GM12878 (cell line): Measurements from ENCODE around the gene KCNK4. TPM values are rescaled to one million over a fixed set of nuclear protein-coding genes. Genes with fewer than 3 reads are reported as not detected.
A peak's percentile ranks its signal among the peaks of the same experiment; 100 is the strongest.

Experiments
- ATAC-seq: fragments of 200-7000 bp; cut with Tn5 transposase; 3 replicates; pipeline ENCODE4 v1.9.1; 2020; ENCODE audit warnings: mild to moderate bottlenecking, moderate library complexity
- BruUV-seq: library from RNA; stranded (reverse); fragments of 400-500 nt; replicated peaks from 2 replicates; lab custom pipeline; 2021; lab: Mats Ljungman, UMichigan
- CTCF ChIA-PET: fragments of 300-600 bp; sonication (Branson Sonifier 250); formaldehyde crosslinking; extraction: SDS; loops from one replicate; lab custom pipeline; 2021; ENCODE audit warnings: inconsistent platforms; lab: Yijun Ruan, JAX
- POLR2A ChIA-PET: fragments of 350-600 bp; formaldehyde crosslinking; extraction: SDS; loops from one replicate; lab custom pipeline; 2021; ENCODE audit warnings: inconsistent platforms; lab: Charles Lee
- RAD21 ChIA-PET: fragments of 300-600 bp; sonication (Branson Sonifier 250); formaldehyde crosslinking; loops from one replicate; lab custom pipeline; 2023; ENCODE audit warnings: antibody characterized with exemption; ENCODE audit not compliant: unreplicated experiment; lab: Charles Lee
- SMC1A ChIA-PET: fragments of 300-600 bp; sonication (Branson Sonifier 250); formaldehyde crosslinking; loops from one replicate; lab custom pipeline; 2023; ENCODE audit not compliant: unreplicated experiment, uncharacterized antibody; lab: Charles Lee
- DNase-seq: peaks from one replicate; pipeline ENCODE4 v3.0.0-alpha.2; 2011; ENCODE audit warnings: low read depth, low spot score
- FAIRE-seq: peaks from 3 replicates; lab custom pipeline; 2011; peaks lifted over from hg19 to GRCh38; lab: Jason Lieb, UNC
- H2AFZ ChIP-seq: 2 replicates; pipeline ENCODE4 v1.6.0; 2011; ENCODE audit warnings: low read depth, low read length, control low read depth; ENCODE audit not compliant: control insufficient read depth
- H3K27ac ChIP-seq: 2 replicates; pipeline ENCODE4 v1.5.1; 2011; ENCODE audit warnings: control low read depth; ENCODE audit not compliant: control insufficient read depth, insufficient read depth
- H3K27me3 ChIP-seq, 2 experiments: replicated peaks in 1 of 2; 2 replicates each; pipeline versions ENCODE4 v1.6.0 to v1.6.1; 2011; ENCODE audit warnings: low read length in 1 of 2; ENCODE audit not compliant: control insufficient read depth in 2 of 2, insufficient read depth in 2 of 2
- H3K36me3 ChIP-seq, 2 experiments: 2 replicates each; pipeline ENCODE4 v1.5.1; 2011; ENCODE audit warnings: low read length in 1 of 2; ENCODE audit not compliant: control insufficient read depth in 2 of 2, insufficient read depth in 2 of 2
- H3K4me1 ChIP-seq: 2 replicates; pipeline ENCODE4 v1.6.1; 2011; ENCODE audit warnings: mild to moderate bottlenecking, low read length, moderate library complexity, mixed read lengths; ENCODE audit not compliant: control insufficient read depth, insufficient read depth
- H3K4me2 ChIP-seq: 2 replicates; pipeline ENCODE4 v1.6.0; 2011; ENCODE audit warnings: control low read depth; ENCODE audit not compliant: control insufficient read depth, insufficient read depth
- H3K4me3 ChIP-seq: fragments of 200-600 bp; sonication (generic); 2 replicates; pipeline ENCODE4 v1.5.1; 2016
- H3K79me2 ChIP-seq: 2 replicates; pipeline ENCODE4 v1.6.0; 2011; ENCODE audit warnings: low read length; ENCODE audit not compliant: control insufficient read depth, insufficient read depth
- H3K9ac ChIP-seq: 2 replicates; pipeline ENCODE4 v1.8.0; 2011; ENCODE audit warnings: low read length, control low read depth, mixed read lengths; ENCODE audit not compliant: control insufficient read depth, insufficient read depth
- H3K9me3 ChIP-seq: replicated peaks from 3 replicates; pipeline ENCODE4 v1.5.1; 2011; ENCODE audit warnings: mild to moderate bottlenecking, low read length; ENCODE audit not compliant: control insufficient read depth, insufficient read depth
- H4K20me1 ChIP-seq: 2 replicates; pipeline ENCODE4 v1.6.0; 2011; ENCODE audit not compliant: control insufficient read depth, insufficient read depth
- BACH1 ChIP-seq: fragments of 450-650 bp; IDR thresholded peaks from 2 replicates; pipeline ENCODE4 v1.6.1; 2017; ENCODE audit warnings: mild to moderate bottlenecking, borderline replicate concordance
- EED ChIP-seq: sonication (generic); IDR thresholded peaks from 2 replicates; pipeline ENCODE4 v1.6.1; 2016; ENCODE audit warnings: antibody characterized with exemption, low read depth
- JUNB ChIP-seq: IDR thresholded peaks from 2 replicates; pipeline ENCODE4 v1.6.1; 2016; ENCODE audit warnings: antibody characterized with exemption, mild to moderate bottlenecking
- POLR2A ChIP-seq: IDR thresholded peaks from 2 replicates; pipeline ENCODE4 v1.6.1; 2011; ENCODE audit warnings: low read depth, mild to moderate bottlenecking, low read length
- POLR2AphosphoS5 ChIP-seq: IDR thresholded peaks from 2 replicates; pipeline ENCODE4 v1.6.1; 2011; ENCODE audit warnings: mild to moderate bottlenecking, low read length, inconsistent platforms
- WGBS: methylation state at CpG from one replicate; pipeline ENCODE4 v1.1.6; 2016; ENCODE audit warnings: low lambda C conversion rate; ENCODE audit not compliant: insufficient replicate concordance, insufficient coverage; ENCODE audit errors: missing lambda C conversion rate; 5-methylcytosine and 5-hydroxymethylcytosine counted together
- in situ Hi-C: fragments of 300-500 bp; cut with MboI; formaldehyde crosslinking; loops from 9 replicates; pipeline ENCODE4 v1.14.3; 2018; ENCODE audit warnings: mixed read lengths
- intact Hi-C: fragments of 100-400 bp; cut with micrococcal nuclease; formaldehyde crosslinking; loops from one replicate; pipeline ENCODE4 v1.14.2; 2022; ENCODE audit not compliant: unreplicated experiment
- polyA plus RNA-seq, 11 experiments: library from polyadenylated mRNA; depleted of rRNA in 4 of 11; unstranded in 6 of 11; stranded (reverse) in 5 of 11; fragments of >200 nt; fragmentation: Nextera tagmentation in 4 of 11; fragmentation: Illumina TruSeq in 1 of 11; extraction: Ambion mirVana in 4 of 11; extraction: Trizol in 1 of 11; gene quantifications; 1 replicate in 1 of 11; 2 replicates in 10 of 11; pipeline versions ENCODE4 v1.2.1 to v1.2.3, GENCODE V29; 2011 to 2016; ENCODE audit warnings: inconsistent platforms in 2 of 11, missing spikeins in 2 of 11, low read depth in 1 of 11
- total RNA-seq, 4 experiments: library from RNA; depleted of rRNA in 3 of 4; stranded (reverse); fragments of >200 nt in 3 of 4; fragmentation: Illumina TruSeq in 1 of 4; extraction: Trizol in 1 of 4; gene quantifications; 2 replicates each; pipeline versions ENCODE4 v1.2.1 to v1.2.3, GENCODE V29; 2013 to 2021
- TF ChIP-seq, protein P1 (sequence below): fragments of 450-650 bp; IDR thresholded peaks from 2 replicates; pipeline ENCODE4 v1.6.1; 2017; ENCODE audit warnings: low read depth, mild to moderate bottlenecking, moderate library complexity
- TF ChIP-seq, protein P2 (sequence below): IDR thresholded peaks from 2 replicates; pipeline ENCODE4 v1.6.1; 2011; ENCODE audit warnings: borderline replicate concordance, low read depth, mild to moderate bottlenecking, moderate library complexity, mixed read lengths, low read length; ENCODE audit not compliant: insufficient read depth; ENCODE audit errors: extremely low read length
- TF ChIP-seq, protein P3 (sequence below): fragments of 450-650 bp; IDR thresholded peaks from 2 replicates; pipeline ENCODE4 v1.6.1; 2016; ENCODE audit warnings: mild to moderate bottlenecking

KCNK4 gene
- total and polyA plus RNA-seq, 10 of the 15 experiments (the other 5 are each of a cell fraction or from before 2014, with no cell fraction given): 0.04 TPM; not detected in 9

DNA sequence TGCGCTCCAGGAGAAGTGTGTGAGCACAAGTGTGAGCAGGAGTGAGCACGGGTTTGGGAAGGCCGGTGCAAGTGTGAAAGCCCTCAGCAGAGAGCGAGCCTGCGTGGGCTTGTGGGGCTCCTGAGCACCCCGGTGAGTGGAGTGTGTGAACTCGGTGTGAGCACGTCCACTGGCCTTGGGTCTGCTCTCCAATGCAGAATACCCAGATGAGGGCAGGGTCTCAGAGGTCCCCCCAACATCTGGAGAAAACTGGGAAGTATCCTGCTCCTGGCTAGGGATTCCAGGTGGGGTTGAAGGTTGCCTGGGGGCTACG is 15.4 kb downstream of the KCNK4 start:
- FAIRE-seq (no peak), ATAC-seq (no peak), DNase-seq (no peak)
- Histone ChIP-seq H2AFZ (peak overlapping the region; percentile 58), H3K9ac (peak overlapping the region; percentile 80), H3K27me3 (no peaks in the 10 kb centered on the region), H3K4me1 (peaks cover 17% of the 10 kb centered on the region), H3K79me2 (peaks cover 26% of the 10 kb centered on the region), H3K27ac (peak overlapping the region; percentile 79), H3K36me3 (peaks cover 0 to 3% of the 10 kb centered on the region in 2 experiments; a peak in 2 of 4 replicates), H3K4me3 (peak overlapping the region; percentile 78), H4K20me1 (no peaks in the 10 kb centered on the region), H3K9me3 (no peaks in the 10 kb centered on the region), H3K4me2 (peak overlapping the region; percentile 99)
- ChIA-PET RAD21 (interaction anchor here (4.9 kb wide), 1 partner anchor 11 kb away, joined by 30 read pairs; the partner anchor contains the start of genes PRDX5 and TRMT112), POLR2A (interaction anchor here (1.9 kb wide), 1 partner anchor 11 kb away, joined by 4 read pairs; the partner anchor contains the start of genes PRDX5 and TRMT112), SMC1A (interaction anchor here (2.6 kb wide), 1 partner anchor 25 kb away, joined by 7 read pairs; no protein-coding TSS in a partner anchor), CTCF (interaction anchor here (0.7 to 2.2 kb wide), 4 partner anchors 11 to 50 kb away, joined by 3 to 13 read pairs (median 6); partner anchors contain the start of genes PRDX5 and TRMT112)
- TF ChIP-seq BACH1 (0 out of 2 replicates have a peak, but pooled peaks have one; percentile 43), POLR2AphosphoS5 (0 out of 2 replicates have a peak, but pooled peaks have one; percentile 14), POLR2A (peak; percentile 17; the same call in 1 of the 2 replicates), JUNB (no peak), EED (no peak)
- TF ChIP-seq, protein P1, sequence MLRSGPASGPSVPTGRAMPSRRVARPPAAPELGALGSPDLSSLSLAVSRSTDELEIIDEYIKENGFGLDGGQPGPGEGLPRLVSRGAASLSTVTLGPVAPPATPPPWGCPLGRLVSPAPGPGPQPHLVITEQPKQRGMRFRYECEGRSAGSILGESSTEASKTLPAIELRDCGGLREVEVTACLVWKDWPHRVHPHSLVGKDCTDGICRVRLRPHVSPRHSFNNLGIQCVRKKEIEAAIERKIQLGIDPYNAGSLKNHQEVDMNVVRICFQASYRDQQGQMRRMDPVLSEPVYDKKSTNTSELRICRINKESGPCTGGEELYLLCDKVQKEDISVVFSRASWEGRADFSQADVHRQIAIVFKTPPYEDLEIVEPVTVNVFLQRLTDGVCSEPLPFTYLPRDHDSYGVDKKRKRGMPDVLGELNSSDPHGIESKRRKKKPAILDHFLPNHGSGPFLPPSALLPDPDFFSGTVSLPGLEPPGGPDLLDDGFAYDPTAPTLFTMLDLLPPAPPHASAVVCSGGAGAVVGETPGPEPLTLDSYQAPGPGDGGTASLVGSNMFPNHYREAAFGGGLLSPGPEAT: 0 out of 2 replicates have a peak, but pooled peaks have one; percentile 8
- TF ChIP-seq, protein P2, sequence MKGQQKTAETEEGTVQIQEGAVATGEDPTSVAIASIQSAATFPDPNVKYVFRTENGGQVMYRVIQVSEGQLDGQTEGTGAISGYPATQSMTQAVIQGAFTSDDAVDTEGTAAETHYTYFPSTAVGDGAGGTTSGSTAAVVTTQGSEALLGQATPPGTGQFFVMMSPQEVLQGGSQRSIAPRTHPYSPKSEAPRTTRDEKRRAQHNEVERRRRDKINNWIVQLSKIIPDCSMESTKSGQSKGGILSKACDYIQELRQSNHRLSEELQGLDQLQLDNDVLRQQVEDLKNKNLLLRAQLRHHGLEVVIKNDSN: no peak
- TF ChIP-seq, protein P3, sequence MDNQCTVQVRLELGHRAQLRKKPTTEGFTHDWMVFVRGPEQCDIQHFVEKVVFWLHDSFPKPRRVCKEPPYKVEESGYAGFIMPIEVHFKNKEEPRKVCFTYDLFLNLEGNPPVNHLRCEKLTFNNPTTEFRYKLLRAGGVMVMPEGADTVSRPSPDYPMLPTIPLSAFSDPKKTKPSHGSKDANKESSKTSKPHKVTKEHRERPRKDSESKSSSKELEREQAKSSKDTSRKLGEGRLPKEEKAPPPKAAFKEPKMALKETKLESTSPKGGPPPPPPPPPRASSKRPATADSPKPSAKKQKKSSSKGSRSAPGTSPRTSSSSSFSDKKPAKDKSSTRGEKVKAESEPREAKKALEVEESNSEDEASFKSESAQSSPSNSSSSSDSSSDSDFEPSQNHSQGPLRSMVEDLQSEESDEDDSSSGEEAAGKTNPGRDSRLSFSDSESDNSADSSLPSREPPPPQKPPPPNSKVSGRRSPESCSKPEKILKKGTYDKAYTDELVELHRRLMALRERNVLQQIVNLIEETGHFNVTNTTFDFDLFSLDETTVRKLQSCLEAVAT: no peak
- intact Hi-C loops (loop anchor here (1.0 kb wide), 3 partner anchors 11 to 36 kb away; partner anchors contain the start of gene TRMT112), in situ Hi-C loops (no loop called here)
- 1% methylated on average over 9 of the region's 9 CpGs for WGBS
- BruUV-seq: no TSS peak
